22Rv1 (cell line): ENCODE data around the gene PAAF1.

Experiments
- CTCF ChIP-seq: fragments of 450-650 bp; IDR thresholded peaks from 2 replicates; pipeline ENCODE4 v1.5.1; 2017; ENCODE audit warnings: mild to moderate bottlenecking
- ZFX ChIP-seq: fragments of 450-650 bp; IDR thresholded peaks from 2 replicates; pipeline ENCODE4 v1.6.1; 2017; ENCODE audit warnings: antibody characterized with exemption, borderline replicate concordance

GRCh38 chr11:73854680-73855079, 22.1 kb upstream of the PAAF1 start:
- no peak for TF ChIP-seq CTCF
- TF ChIP-seq ZFX: no peak
